Neural cell (in vitro differentiated cells): ENCODE results near the gene ARF1. TPM values are rescaled to one million over a fixed set of nuclear protein-coding genes. Genes with fewer than 3 reads are reported as not detected.

Source experiments
- H2AFZ ChIP-seq: fragments of 200-600, 300-800 bp; sonication (generic), shearing (Covaris generic); 2 replicates; pipeline ENCODE4 v1.6.0; 2014; ENCODE audit warnings: low read depth, mild to moderate bottlenecking, antibody characterized with exemption, low read length, moderate library complexity
- H3F3A ChIP-seq: fragments of 200-600 bp; shearing (Covaris generic); 2 replicates; pipeline ENCODE4 v1.6.1; 2016; ENCODE audit warnings: mild to moderate bottlenecking, moderate library complexity, mixed read lengths, antibody characterized with exemption, low read length; ENCODE audit not compliant: insufficient read depth, poor library complexity, severe bottlenecking
- H3K27ac ChIP-seq: fragments of 200-600, 300-800 bp; sonication (generic), shearing (Covaris generic); 2 replicates; pipeline ENCODE4 v1.5.1; 2014; ENCODE audit warnings: mild to moderate bottlenecking, low read length, moderate library complexity
- H3K27me3 ChIP-seq: fragments of 300-800, 200-600 bp; sonication (generic), shearing (Covaris generic); 2 replicates; pipeline ENCODE4 v1.6.0; 2014; ENCODE audit warnings: mild to moderate bottlenecking, low read depth, low read length, moderate library complexity; ENCODE audit not compliant: insufficient read depth
- H3K36me3 ChIP-seq: fragments of 300-800, 200-600 bp; sonication (generic), shearing (Covaris generic); 2 replicates; pipeline ENCODE4 v1.5.1; 2014; ENCODE audit warnings: mild to moderate bottlenecking, antibody characterized with exemption, low read length, moderate library complexity; ENCODE audit not compliant: insufficient read depth
- H3K4me2 ChIP-seq: fragments of 300-800, 200-600 bp; sonication (generic), shearing (Covaris generic); 2 replicates; pipeline ENCODE4 v1.6.0; 2014; ENCODE audit warnings: mild to moderate bottlenecking, low read length
- H3K4me3 ChIP-seq: fragments of 300-800, 200-600 bp; sonication (generic), shearing (Covaris generic); 2 replicates; pipeline ENCODE4 v1.5.1; 2014; ENCODE audit warnings: mild to moderate bottlenecking, low read length, moderate library complexity
- H3K79me2 ChIP-seq: fragments of 200-600 bp; shearing (Covaris generic); replicated peaks from 2 replicates; pipeline ENCODE4 v1.6.0; 2014; ENCODE audit warnings: mild to moderate bottlenecking, low read length, moderate library complexity; ENCODE audit not compliant: insufficient read depth
- H3K9ac ChIP-seq: fragments of 300-800, 200-600 bp; sonication (generic), shearing (Covaris generic); 2 replicates; pipeline ENCODE4 v1.6.1; 2016; ENCODE audit warnings: mild to moderate bottlenecking, low read length, mixed read lengths
- H3K9me2 ChIP-seq: fragments of 200-600 bp; shearing (Covaris generic); 2 replicates; pipeline ENCODE4 v1.6.1; 2016; ENCODE audit warnings: mild to moderate bottlenecking, low read length, mixed read lengths; ENCODE audit not compliant: insufficient read depth
- H3K9me3 ChIP-seq: fragments of 200-600, 300-800 bp; sonication (generic), shearing (Covaris generic); 2 replicates; pipeline ENCODE4 v1.6.1; 2016; ENCODE audit warnings: mild to moderate bottlenecking, mixed run types, low read length, moderate library complexity, mixed read lengths
- H4K20me1 ChIP-seq: fragments of 200-600 bp; shearing (Covaris generic); 2 replicates; pipeline ENCODE4 v1.6.1; 2016; ENCODE audit warnings: mild to moderate bottlenecking, mixed run types; ENCODE audit not compliant: insufficient read depth
- EP300 ChIP-seq: fragments of 450-650 bp; conservative IDR thresholded peaks from 2 replicates; pipeline ENCODE4 v1.6.1; 2014; ENCODE audit warnings: antibody characterized with exemption, mild to moderate bottlenecking, moderate library complexity; ENCODE audit not compliant: poor library complexity, severe bottlenecking
- EZH2 ChIP-seq: fragments of 200-600, 300-800 bp; shearing (Covaris generic), sonication (generic); IDR thresholded peaks from 2 replicates; pipeline ENCODE4 v1.6.1; 2014; ENCODE audit warnings: antibody characterized with exemption, low read length, borderline replicate concordance, mild to moderate bottlenecking; ENCODE audit not compliant: insufficient read depth, poor library complexity, severe bottlenecking
- MXI1 ChIP-seq: fragments of 450-650 bp; conservative IDR thresholded peaks from 2 replicates; pipeline ENCODE4 v1.6.1; 2014; ENCODE audit warnings: antibody characterized with exemption, mild to moderate bottlenecking; ENCODE audit not compliant: poor library complexity, severe bottlenecking
- POLR2AphosphoS5 ChIP-seq: IDR thresholded peaks from 2 replicates; pipeline ENCODE4 v1.6.1; 2012
- RAD21 ChIP-seq: fragments of 450-650 bp; conservative IDR thresholded peaks from 2 replicates; pipeline ENCODE4 v1.6.1; 2014; ENCODE audit warnings: antibody characterized with exemption, mild to moderate bottlenecking, moderate library complexity
- SMC3 ChIP-seq: fragments of 450-650 bp; conservative IDR thresholded peaks from 2 replicates; pipeline ENCODE4 v1.6.1; 2014; ENCODE audit warnings: antibody characterized with exemption, mild to moderate bottlenecking, moderate library complexity; ENCODE audit not compliant: poor library complexity
- TAF1 ChIP-seq: IDR thresholded peaks from 2 replicates; pipeline ENCODE4 v1.6.1; 2012; ENCODE audit warnings: low read depth
- polyA plus RNA-seq: library from polyadenylated mRNA; depleted of rRNA; stranded (reverse); fragments of >200 nt; gene quantifications from 2 replicates; pipeline ENCODE4 v1.2.3, GENCODE V29; 2014
- TF ChIP-seq, protein P1 (sequence below): fragments of 450-650 bp; IDR thresholded peaks from 2 replicates; pipeline ENCODE4 v1.5.1; 2014; ENCODE audit warnings: antibody characterized with exemption, mild to moderate bottlenecking, moderate library complexity; ENCODE audit not compliant: poor library complexity, severe bottlenecking
- TF ChIP-seq, protein P2 (sequence below): IDR thresholded peaks from 2 replicates; pipeline ENCODE4 v1.6.1; 2012; ENCODE audit warnings: borderline replicate concordance

The ARF1 gene
- polyA plus RNA-seq, 1 donor from 2014 or later: 168 TPM

DNA sequence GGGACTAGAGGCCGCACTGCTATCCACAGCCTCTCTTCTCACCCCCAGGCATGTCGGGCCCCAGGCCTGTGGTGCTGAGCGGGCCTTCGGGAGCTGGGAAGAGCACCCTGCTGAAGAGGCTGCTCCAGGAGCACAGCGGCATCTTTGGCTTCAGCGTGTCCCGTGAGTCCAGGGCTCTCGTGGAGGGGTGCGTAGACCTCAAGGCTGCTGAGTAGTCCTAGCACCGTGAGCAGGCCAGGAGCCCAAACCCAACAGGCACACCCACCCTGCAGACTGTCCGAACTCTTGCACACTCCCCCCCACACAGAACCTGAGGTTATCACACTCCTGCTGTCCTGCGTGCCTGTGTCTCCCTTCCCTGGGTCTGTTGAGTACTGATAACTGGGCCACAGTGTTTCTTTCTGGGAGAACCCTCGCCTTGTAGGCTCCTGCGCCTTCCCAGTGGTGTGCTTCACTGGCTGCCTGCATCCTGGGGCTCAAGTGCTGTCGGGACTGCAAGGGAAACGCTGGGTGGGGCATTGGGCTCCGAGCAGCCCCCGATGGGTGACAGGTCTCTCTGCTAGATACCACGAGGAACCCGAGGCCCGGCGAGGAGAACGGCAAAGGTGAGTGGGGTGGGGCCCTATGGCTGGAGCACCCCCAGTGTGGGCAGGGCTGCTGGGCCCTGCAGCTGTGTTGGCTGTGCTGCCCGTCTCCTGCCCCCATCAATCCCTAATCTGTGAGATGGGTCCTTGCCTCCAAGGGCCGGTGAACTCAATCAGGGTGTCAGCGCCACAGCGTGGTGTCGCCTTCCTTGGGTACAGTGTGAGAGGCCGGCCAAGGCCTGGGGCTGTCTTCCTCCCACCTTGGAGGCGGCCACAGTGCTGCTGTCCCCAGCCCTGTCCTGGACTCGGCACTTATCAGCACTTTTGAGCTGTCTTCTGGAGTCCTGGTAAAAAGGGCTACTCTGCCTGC is 63.2 kb downstream of the ARF1 start:
- no peak overlapping the region for H3K9ac ChIP-seq
- peaks cover 26% of the 10 kb centered on the region for H3K79me2 ChIP-seq
- no peak overlapping the region for H3K4me3 ChIP-seq
- no peaks in the 10 kb centered on the region for H3K9me3 ChIP-seq
- TF ChIP-seq, protein P1, sequence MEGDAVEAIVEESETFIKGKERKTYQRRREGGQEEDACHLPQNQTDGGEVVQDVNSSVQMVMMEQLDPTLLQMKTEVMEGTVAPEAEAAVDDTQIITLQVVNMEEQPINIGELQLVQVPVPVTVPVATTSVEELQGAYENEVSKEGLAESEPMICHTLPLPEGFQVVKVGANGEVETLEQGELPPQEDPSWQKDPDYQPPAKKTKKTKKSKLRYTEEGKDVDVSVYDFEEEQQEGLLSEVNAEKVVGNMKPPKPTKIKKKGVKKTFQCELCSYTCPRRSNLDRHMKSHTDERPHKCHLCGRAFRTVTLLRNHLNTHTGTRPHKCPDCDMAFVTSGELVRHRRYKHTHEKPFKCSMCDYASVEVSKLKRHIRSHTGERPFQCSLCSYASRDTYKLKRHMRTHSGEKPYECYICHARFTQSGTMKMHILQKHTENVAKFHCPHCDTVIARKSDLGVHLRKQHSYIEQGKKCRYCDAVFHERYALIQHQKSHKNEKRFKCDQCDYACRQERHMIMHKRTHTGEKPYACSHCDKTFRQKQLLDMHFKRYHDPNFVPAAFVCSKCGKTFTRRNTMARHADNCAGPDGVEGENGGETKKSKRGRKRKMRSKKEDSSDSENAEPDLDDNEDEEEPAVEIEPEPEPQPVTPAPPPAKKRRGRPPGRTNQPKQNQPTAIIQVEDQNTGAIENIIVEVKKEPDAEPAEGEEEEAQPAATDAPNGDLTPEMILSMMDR: no peak
- TF ChIP-seq EP300 (no peak), POLR2AphosphoS5 (no peak), RAD21 (no peak), MXI1 (no peak), TAF1 (no peak), EZH2 (no peak), SMC3 (no peak)
- TF ChIP-seq, protein P2, sequence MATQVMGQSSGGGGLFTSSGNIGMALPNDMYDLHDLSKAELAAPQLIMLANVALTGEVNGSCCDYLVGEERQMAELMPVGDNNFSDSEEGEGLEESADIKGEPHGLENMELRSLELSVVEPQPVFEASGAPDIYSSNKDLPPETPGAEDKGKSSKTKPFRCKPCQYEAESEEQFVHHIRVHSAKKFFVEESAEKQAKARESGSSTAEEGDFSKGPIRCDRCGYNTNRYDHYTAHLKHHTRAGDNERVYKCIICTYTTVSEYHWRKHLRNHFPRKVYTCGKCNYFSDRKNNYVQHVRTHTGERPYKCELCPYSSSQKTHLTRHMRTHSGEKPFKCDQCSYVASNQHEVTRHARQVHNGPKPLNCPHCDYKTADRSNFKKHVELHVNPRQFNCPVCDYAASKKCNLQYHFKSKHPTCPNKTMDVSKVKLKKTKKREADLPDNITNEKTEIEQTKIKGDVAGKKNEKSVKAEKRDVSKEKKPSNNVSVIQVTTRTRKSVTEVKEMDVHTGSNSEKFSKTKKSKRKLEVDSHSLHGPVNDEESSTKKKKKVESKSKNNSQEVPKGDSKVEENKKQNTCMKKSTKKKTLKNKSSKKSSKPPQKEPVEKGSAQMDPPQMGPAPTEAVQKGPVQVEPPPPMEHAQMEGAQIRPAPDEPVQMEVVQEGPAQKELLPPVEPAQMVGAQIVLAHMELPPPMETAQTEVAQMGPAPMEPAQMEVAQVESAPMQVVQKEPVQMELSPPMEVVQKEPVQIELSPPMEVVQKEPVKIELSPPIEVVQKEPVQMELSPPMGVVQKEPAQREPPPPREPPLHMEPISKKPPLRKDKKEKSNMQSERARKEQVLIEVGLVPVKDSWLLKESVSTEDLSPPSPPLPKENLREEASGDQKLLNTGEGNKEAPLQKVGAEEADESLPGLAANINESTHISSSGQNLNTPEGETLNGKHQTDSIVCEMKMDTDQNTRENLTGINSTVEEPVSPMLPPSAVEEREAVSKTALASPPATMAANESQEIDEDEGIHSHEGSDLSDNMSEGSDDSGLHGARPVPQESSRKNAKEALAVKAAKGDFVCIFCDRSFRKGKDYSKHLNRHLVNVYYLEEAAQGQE: no peak
- no peaks in the 10 kb centered on the region for H3K27me3 ChIP-seq
- no peaks in the 10 kb centered on the region for H3K9me2 ChIP-seq
- H3F3A ChIP-seq: no peaks in the 10 kb centered on the region
- no peak overlapping the region for H3K4me2 ChIP-seq
- H3K27ac ChIP-seq: no peak overlapping the region
- H4K20me1 ChIP-seq: peaks cover 16% of the 10 kb centered on the region
- no peak overlapping the region for H2AFZ ChIP-seq
- H3K36me3 ChIP-seq: no peaks in the 10 kb centered on the region

DNA sequence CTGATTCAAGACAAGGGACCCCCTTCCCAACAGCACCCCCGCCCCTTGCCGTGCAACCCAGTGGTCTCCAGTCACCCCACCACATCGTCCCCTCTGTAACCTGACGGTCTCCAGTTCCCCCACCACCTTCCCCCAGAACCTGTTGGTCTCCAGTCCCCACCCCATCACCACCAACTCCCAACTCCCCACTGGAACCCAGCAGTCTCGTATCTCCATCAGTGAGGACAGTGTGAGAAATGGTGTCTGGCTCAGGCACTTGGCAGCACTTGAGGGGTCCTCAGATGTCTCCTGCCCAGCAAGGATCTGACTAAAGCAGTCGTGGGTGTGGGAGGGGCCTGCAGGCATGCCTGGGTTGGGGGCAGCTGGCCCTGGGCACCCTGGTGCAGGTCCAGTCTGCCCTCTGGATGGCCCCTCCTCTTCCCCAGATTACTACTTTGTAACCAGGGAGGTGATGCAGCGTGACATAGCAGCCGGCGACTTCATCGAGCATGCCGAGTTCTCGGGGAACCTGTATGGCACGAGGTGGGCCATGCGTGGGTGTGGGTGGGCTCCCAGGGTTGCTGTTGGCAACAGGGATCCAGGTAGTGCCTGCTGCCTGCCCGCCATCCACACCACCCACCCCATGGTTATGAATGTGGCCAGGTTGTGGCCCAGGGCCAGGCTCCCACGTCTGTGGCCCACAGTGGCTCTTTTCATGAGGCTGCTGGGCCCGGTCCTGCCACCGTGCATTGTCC is 64.1 kb downstream of the ARF1 start:
- H2AFZ ChIP-seq: no peak overlapping the region
- no peaks in the 10 kb centered on the region for H3K36me3 ChIP-seq
- no peaks in the 10 kb centered on the region for H3K9me3 ChIP-seq
- H3K27me3 ChIP-seq: no peaks in the 10 kb centered on the region
- no peak overlapping the region for H3K4me2 ChIP-seq
- H3K27ac ChIP-seq: no peak overlapping the region
- H3K79me2 ChIP-seq: peaks cover 19% of the 10 kb centered on the region
- TF ChIP-seq, protein P1: no peak
- TF ChIP-seq TAF1 (no peak), POLR2AphosphoS5 (no peak), EP300 (no peak), EZH2 (no peak), MXI1 (no peak), RAD21 (no peak)
- TF ChIP-seq, protein P2: no peak
- H3F3A ChIP-seq: no peaks in the 10 kb centered on the region
- peaks cover 10% of the 10 kb centered on the region for H4K20me1 ChIP-seq
- H3K9ac ChIP-seq: no peak overlapping the region
- H3K9me2 ChIP-seq: no peaks in the 10 kb centered on the region
- H3K4me3 ChIP-seq: no peak overlapping the region
